ENCODE data around the gene MEGF11.

DNA sequence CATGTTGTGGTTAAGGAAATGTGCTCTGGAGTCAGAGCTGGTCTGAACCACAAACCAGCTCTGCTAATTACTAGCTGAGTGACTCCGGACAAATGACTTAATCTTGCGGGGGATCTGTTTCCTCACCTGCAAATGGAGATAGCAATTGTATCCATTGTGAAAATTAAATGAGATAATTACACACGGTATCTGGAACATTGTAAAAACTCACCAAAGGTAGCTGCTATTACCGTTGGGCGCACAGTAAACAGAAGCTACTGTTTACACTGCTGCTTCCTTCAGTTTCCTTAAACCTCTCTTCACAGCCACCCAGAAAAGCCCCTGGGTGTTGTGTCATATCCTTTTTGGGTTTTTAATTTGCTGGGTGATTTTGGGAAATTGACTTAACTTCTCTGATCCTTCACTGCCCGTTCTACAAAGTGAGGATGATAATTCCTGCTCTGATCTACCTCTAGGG lies 107.8 kb downstream of the MEGF11 start:
- TF ChIP-seq, protein P1, sequence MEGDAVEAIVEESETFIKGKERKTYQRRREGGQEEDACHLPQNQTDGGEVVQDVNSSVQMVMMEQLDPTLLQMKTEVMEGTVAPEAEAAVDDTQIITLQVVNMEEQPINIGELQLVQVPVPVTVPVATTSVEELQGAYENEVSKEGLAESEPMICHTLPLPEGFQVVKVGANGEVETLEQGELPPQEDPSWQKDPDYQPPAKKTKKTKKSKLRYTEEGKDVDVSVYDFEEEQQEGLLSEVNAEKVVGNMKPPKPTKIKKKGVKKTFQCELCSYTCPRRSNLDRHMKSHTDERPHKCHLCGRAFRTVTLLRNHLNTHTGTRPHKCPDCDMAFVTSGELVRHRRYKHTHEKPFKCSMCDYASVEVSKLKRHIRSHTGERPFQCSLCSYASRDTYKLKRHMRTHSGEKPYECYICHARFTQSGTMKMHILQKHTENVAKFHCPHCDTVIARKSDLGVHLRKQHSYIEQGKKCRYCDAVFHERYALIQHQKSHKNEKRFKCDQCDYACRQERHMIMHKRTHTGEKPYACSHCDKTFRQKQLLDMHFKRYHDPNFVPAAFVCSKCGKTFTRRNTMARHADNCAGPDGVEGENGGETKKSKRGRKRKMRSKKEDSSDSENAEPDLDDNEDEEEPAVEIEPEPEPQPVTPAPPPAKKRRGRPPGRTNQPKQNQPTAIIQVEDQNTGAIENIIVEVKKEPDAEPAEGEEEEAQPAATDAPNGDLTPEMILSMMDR (IDR thresholded peaks at IDR 0.05; ENCODE audit: low read length): no peak
- TF ChIP-seq EZH2 (IDR thresholded peaks at IDR 0.05; ENCODE audit: borderline replicate concordance, low read length): no peak
